Colonic mucosa (tissue), 4 donors: Measurements from ENCODE around the gene ZNF227. TPM values are rescaled to one million over a fixed set of nuclear protein-coding genes. Genes with fewer than 3 reads are reported as not detected.

Experiments used
- DNase-seq: peaks from one replicate; pipeline ENCODE4 v3.0.0-alpha.2; 2020
- H3K27ac ChIP-seq: fragments of 200-600 bp; one replicate; pipeline ENCODE4 v1.8.0; 2021
- H3K27me3 ChIP-seq: fragments of 200-600 bp; one replicate; pipeline ENCODE4 v1.8.0; 2021
- H3K36me3 ChIP-seq: fragments of 200-600 bp; one replicate; pipeline ENCODE4 v1.8.0; 2021
- H3K4me1 ChIP-seq: fragments of 200-600 bp; one replicate; pipeline ENCODE4 v1.8.0; 2021; ENCODE audit warnings: mild to moderate bottlenecking
- H3K4me3 ChIP-seq: fragments of 200-600 bp; one replicate; pipeline ENCODE4 v1.8.0; 2021
- H3K9ac ChIP-seq, 2 donors: one replicate each; pipeline ENCODE4 v1.7.0; 2013; ENCODE audit warnings: control low read depth in 2 of 2, low read depth in 2 of 2, low read length in 2 of 2
- H3K9me3 ChIP-seq: fragments of 200-600 bp; one replicate; pipeline ENCODE4 v1.8.0; 2021
- intact Hi-C: fragments of 100-400 bp; cut with DNase I; formaldehyde crosslinking; loops from one replicate; pipeline ENCODE4 v1.14.1; 2022
- total RNA-seq, 2 donors: library from RNA; stranded (reverse); fragmentation: NEBNext Ultra II Directional in 1 of 2; extraction: Animal tissue kit (Norgen Biotek cat#: 25700) in 1 of 2; gene quantifications; one replicate each; pipeline ENCODE4 v1.2.1, GENCODE V29; 2021
- TF ChIP-seq, protein P1 (sequence below): fragments of 200-600 bp; IDR thresholded peaks from one replicate; pipeline ENCODE4 v1.8.0; 2022; ENCODE audit warnings: antibody characterized with exemption, mild to moderate bottlenecking
- donor health status: healthy.
- donor health status: DM: no; HTN: no; CAD: no.
- donor health status: DM: no; HTN: no; CAD: no.

ZNF227 gene
- total RNA-seq, 2 donors from 2014 or later, result 9.9 to 12.3 TPM

DNA sequence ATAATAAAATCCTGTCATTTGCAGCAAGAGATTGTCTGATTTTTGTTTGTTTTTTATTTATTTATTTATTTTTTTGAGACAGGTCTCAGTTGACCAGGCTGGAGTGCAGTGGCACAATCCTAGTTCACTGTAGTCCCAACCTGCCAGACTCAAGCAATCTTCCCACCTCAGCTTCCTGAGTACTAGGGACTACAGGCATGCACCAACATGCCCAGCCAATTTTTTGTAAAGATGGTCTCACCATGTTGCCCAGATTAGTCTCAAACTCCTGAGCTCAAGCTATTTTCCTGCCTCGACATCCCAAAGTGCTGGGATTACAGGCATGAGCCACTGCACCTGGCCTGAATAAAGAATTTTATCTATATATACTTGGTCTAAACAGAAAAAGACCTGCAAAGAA is 65.0 kb downstream of the ZNF227 start:
- Histone ChIP-seq H3K4me3 (no peak overlapping the region), H3K27me3 (no peaks in the 10 kb centered on the region), H3K9me3 (peaks cover 3% of the 10 kb centered on the region), H3K9ac (no peak overlapping the region), H3K4me1 (no peaks in the 10 kb centered on the region), H3K36me3 (no peaks in the 10 kb centered on the region), H3K27ac (no peak overlapping the region)
- TF ChIP-seq, protein P1, sequence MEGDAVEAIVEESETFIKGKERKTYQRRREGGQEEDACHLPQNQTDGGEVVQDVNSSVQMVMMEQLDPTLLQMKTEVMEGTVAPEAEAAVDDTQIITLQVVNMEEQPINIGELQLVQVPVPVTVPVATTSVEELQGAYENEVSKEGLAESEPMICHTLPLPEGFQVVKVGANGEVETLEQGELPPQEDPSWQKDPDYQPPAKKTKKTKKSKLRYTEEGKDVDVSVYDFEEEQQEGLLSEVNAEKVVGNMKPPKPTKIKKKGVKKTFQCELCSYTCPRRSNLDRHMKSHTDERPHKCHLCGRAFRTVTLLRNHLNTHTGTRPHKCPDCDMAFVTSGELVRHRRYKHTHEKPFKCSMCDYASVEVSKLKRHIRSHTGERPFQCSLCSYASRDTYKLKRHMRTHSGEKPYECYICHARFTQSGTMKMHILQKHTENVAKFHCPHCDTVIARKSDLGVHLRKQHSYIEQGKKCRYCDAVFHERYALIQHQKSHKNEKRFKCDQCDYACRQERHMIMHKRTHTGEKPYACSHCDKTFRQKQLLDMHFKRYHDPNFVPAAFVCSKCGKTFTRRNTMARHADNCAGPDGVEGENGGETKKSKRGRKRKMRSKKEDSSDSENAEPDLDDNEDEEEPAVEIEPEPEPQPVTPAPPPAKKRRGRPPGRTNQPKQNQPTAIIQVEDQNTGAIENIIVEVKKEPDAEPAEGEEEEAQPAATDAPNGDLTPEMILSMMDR, result no peak
- no peak for DNase-seq
- intact Hi-C loops, result no loop called here

DNA sequence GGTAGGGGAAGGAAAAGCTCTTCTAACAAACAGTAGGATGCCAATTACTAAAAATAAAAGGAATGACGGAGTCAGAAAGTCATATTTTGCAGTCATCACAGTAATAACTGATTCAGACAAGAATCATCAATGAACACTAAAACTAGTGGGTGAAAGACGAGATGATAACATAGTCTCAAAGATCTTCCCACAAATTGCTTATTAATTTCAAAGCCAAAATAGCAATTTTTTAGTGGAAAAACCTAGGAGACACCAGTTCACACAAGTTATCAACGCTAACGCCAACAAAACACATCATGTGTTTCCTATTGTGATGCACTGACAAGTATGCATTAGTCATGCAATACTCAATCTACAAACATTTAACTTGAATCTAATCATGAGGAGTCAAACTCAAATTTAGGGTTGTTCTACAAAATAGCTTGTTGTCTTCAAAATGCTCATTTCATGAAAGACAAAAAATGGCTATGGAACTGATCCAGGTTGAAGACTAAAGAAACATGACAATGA is 65.9 kb downstream of the ZNF227 start:
- no peak for DNase-seq
- H3K4me3 ChIP-seq, result no peak overlapping the region
- H3K4me1 ChIP-seq, result no peaks in the 10 kb centered on the region
- no peaks in the 10 kb centered on the region for H3K27me3 ChIP-seq
- no peaks in the 10 kb centered on the region for H3K9me3 ChIP-seq
- H3K9ac ChIP-seq, result no peak overlapping the region
- H3K27ac ChIP-seq, result no peak overlapping the region
- intact Hi-C loops, result no loop called here
- TF ChIP-seq, protein P1, result no peak
- H3K36me3 ChIP-seq, result no peaks in the 10 kb centered on the region

DNA sequence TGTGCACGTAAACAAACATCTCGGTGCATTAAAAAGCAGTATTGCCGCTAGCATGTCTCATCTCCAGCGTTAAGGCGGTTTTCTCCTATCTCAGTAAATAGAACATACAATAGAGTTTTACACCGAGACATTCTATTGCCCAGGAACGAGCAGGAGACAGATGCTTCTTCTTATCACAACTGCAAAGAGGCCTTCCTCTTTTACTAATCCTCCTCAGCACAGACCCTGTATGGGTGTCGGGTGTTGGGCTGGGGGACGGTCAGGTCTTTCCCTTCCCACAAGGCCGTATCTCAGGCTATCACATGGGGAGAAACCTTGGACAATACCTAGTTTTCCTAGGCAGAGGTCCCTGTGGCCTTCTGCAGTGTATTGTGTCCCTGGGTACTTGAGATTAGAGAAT is 68.6 kb downstream of the ZNF227 start:
- Histone ChIP-seq H3K4me1 (no peaks in the 10 kb centered on the region), H3K27me3 (no peaks in the 10 kb centered on the region), H3K27ac (no peak overlapping the region), H3K36me3 (no peaks in the 10 kb centered on the region), H3K9me3 (no peaks in the 10 kb centered on the region), H3K4me3 (no peak overlapping the region), H3K9ac (no peak overlapping the region)
- intact Hi-C loops, result no loop called here
- TF ChIP-seq, protein P1, result no peak
- no peak for DNase-seq

DNA sequence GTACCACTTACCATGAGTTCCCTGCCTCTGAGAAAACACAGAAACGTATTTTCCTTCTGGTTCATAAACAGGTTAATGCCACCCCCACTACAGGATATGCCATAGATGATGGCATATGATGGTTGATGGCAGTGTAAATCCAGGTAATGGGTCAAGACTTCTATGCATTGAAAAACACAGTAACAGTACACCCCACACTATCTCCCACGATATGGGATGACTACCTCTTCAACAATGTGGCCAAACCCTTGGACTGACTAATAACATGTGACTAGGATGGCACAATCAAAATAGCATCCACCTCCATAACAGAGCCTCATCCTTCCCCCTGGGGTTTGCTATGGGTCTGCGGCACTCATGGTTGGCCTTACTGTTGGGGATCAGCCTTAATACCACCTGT is 70.5 kb downstream of the ZNF227 start:
- no peak overlapping the region for H3K27ac ChIP-seq
- H3K9ac ChIP-seq, result no peak overlapping the region
- no peak overlapping the region for H3K4me3 ChIP-seq
- TF ChIP-seq, protein P1, result no peak
- H3K9me3 ChIP-seq, result no peaks in the 10 kb centered on the region
- no peak for DNase-seq
- no peaks in the 10 kb centered on the region for H3K27me3 ChIP-seq
- H3K36me3 ChIP-seq, result peaks cover 2% of the 10 kb centered on the region
- H3K4me1 ChIP-seq, result no peaks in the 10 kb centered on the region
- intact Hi-C loops, result no loop called here

DNA sequence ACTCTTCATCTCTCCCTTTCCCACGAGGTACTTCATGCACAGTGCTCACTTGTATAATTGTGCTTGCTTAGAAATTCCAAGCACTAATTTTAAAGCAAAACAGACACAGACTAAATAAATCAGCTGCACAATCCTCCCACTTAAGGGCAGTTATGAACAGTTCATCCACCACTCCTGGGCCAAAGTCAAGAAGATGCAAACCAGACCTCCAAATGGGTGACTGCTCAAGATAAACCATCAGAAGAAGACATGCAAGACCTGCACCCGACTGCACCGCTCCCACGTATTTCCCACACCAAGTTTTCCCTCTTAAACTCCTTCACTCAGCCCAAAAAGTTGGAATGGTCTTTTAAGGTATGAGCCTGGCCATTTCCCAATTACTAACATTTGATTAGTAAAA is 72.6 kb downstream of the ZNF227 start:
- Histone ChIP-seq H3K4me3 (no peak overlapping the region), H3K9me3 (no peaks in the 10 kb centered on the region), H3K9ac (no peak overlapping the region), H3K4me1 (no peaks in the 10 kb centered on the region), H3K27ac (no peak overlapping the region), H3K36me3 (peaks cover 17% of the 10 kb centered on the region), H3K27me3 (no peaks in the 10 kb centered on the region)
- intact Hi-C loops, result no loop called here
- TF ChIP-seq, protein P1, result no peak
- DNase-seq, result no peak

Other genes with a start within 250 kb of the ZNF227 start
- 1 to 10 TPM; 5.6 to 6.1 TPM for gene ZNF155, start 228.3 kb upstream of the ZNF227 start, total RNA-seq
- gene ZNF230, start 209.6 kb upstream of the ZNF227 start, total RNA-seq, result 1 to 10 TPM; 2.3 to 2.9 TPM
- gene ZNF222, start 187.2 kb upstream of the ZNF227 start, total RNA-seq, result 1 to 10 TPM; 1.2 to 2.4 TPM
- gene ZNF223, start 160.5 kb upstream of the ZNF227 start, total RNA-seq, result 1 to 10 TPM; 5.1 to 5.5 TPM
- 1 to 10 TPM; 1.2 to 1.4 TPM for gene ZNF284, start 140.4 kb upstream of the ZNF227 start, total RNA-seq
- gene ZNF224, start 118.2 kb upstream of the ZNF227 start, total RNA-seq, result 10 to 100 TPM; 19.8 to 21.1 TPM
- 1 to 10 TPM; 2.8 TPM for gene ZNF225, start 99.1 kb upstream of the ZNF227 start, total RNA-seq
- gene ZNF234, start 71.0 kb upstream of the ZNF227 start, total RNA-seq, result 1 to 10 TPM; 6.3 to 7.5 TPM
- 10 to 100 TPM; 12.9 to 15.5 TPM for gene ZNF226, start 47.4 kb upstream of the ZNF227 start, total RNA-seq
- gene ZNF233, start 47.4 kb downstream of the ZNF227 start, total RNA-seq, result 1 to 10 TPM in 1 of 2 donors, under 1 TPM in 1; 0.44 to 1.0 TPM
- gene ZNF235, start 92.5 kb downstream of the ZNF227 start, total RNA-seq, result 1 to 10 TPM; 3.1 to 5.4 TPM
- 1 to 10 TPM; 3.0 to 4.4 TPM for gene ZNF112, start 144.1 kb downstream of the ZNF227 start, total RNA-seq
- 1 to 10 TPM; 1.4 to 1.9 TPM for gene ZNF285, start 189.1 kb downstream of the ZNF227 start, total RNA-seq
- gene ZNF229, start 235.9 kb downstream of the ZNF227 start, total RNA-seq, result 1 to 10 TPM; 1.2 to 2.2 TPM